Astrocyte (in vitro differentiated cells and primary cell): ENCODE measurements around the gene SIRPD. TPM values are rescaled to one million over a fixed set of nuclear protein-coding genes. Genes with fewer than 3 reads are reported as not detected.

Experiments
- DNase-seq: peaks from one replicate; pipeline ENCODE4 v3.0.0-alpha.2; 2010; ENCODE audit warnings: low read depth
- FAIRE-seq: peaks from 2 replicates; lab custom pipeline; 2011; peaks lifted over from hg19 to GRCh38; lab: Jason Lieb, UNC
- H2AFZ ChIP-seq: 2 replicates; pipeline ENCODE4 v1.6.0; 2012; ENCODE audit warnings: low read depth, low read length, inconsistent platforms
- H3K27ac ChIP-seq: 2 replicates; pipeline ENCODE4 v1.5.1; 2011; ENCODE audit warnings: low read depth, low read length, inconsistent platforms
- H3K27me3 ChIP-seq: 2 replicates; pipeline ENCODE4 v1.6.0; 2011; ENCODE audit warnings: low read length, inconsistent platforms; ENCODE audit not compliant: insufficient read depth
- H3K36me3 ChIP-seq: 2 replicates; pipeline ENCODE4 v1.5.1; 2011; ENCODE audit warnings: low read length, inconsistent platforms; ENCODE audit not compliant: insufficient read depth
- H3K4me1 ChIP-seq: 2 replicates; pipeline ENCODE4 v1.5.1; 2011; ENCODE audit warnings: low read length, inconsistent platforms; ENCODE audit not compliant: insufficient read depth
- H3K4me2 ChIP-seq: 2 replicates; pipeline ENCODE4 v1.6.0; 2012; ENCODE audit warnings: low read length, inconsistent platforms
- H3K4me3 ChIP-seq: 2 replicates; pipeline ENCODE4 v1.5.1; 2011; ENCODE audit warnings: low read depth, mild to moderate bottlenecking, low read length, inconsistent platforms; ENCODE audit not compliant: insufficient read depth
- H3K79me2 ChIP-seq: 2 replicates; pipeline ENCODE4 v1.6.0; 2012; ENCODE audit warnings: mild to moderate bottlenecking, low read length, inconsistent platforms; ENCODE audit not compliant: insufficient read depth
- H3K9ac ChIP-seq: 2 replicates; pipeline ENCODE4 v1.6.0; 2012; ENCODE audit warnings: mild to moderate bottlenecking, low read length, inconsistent platforms
- H3K9me3 ChIP-seq: 2 replicates; pipeline ENCODE4 v1.5.1; 2012; ENCODE audit warnings: low read depth, mild to moderate bottlenecking, low read length, inconsistent platforms; ENCODE audit not compliant: insufficient read depth
- H4K20me1 ChIP-seq: 2 replicates; pipeline ENCODE4 v1.6.0; 2012; ENCODE audit warnings: low read length, inconsistent platforms; ENCODE audit not compliant: insufficient read depth
- H3K27ac Mint-ChIP-seq: one replicate; pipeline ENCODE4 v1.8.0; 2021; ENCODE audit warnings: mild to moderate bottlenecking, mixed read lengths; ENCODE audit not compliant: unreplicated experiment
- H3K27me3 Mint-ChIP-seq: one replicate; pipeline ENCODE4 v1.8.0; 2021; ENCODE audit warnings: low read depth, mixed read lengths; ENCODE audit not compliant: unreplicated experiment
- H3K36me3 Mint-ChIP-seq: one replicate; pipeline ENCODE4 v1.8.0; 2021; ENCODE audit warnings: low read depth, mixed read lengths; ENCODE audit not compliant: unreplicated experiment
- H3K4me1 Mint-ChIP-seq: one replicate; pipeline ENCODE4 v1.8.0; 2021; ENCODE audit warnings: low read depth, mixed read lengths; ENCODE audit not compliant: unreplicated experiment
- H3K4me3 Mint-ChIP-seq: one replicate; pipeline ENCODE4 v1.8.0; 2021; ENCODE audit warnings: mild to moderate bottlenecking, moderate library complexity, mixed read lengths; ENCODE audit not compliant: unreplicated experiment
- H3K9me3 Mint-ChIP-seq: one replicate; pipeline ENCODE4 v1.8.0; 2021; ENCODE audit warnings: mild to moderate bottlenecking, mixed read lengths; ENCODE audit not compliant: unreplicated experiment
- CTCF ChIP-seq: IDR thresholded peaks from 2 replicates; pipeline ENCODE4 v1.5.1; 2011; ENCODE audit warnings: low read depth, mild to moderate bottlenecking, inconsistent platforms, low read length, moderate library complexity; ENCODE audit not compliant: insufficient read depth
- EZH2 ChIP-seq: IDR thresholded peaks from 2 replicates; pipeline ENCODE4 v1.6.1; 2012; ENCODE audit warnings: mild to moderate bottlenecking, low read length, inconsistent platforms; ENCODE audit not compliant: insufficient read depth
- total RNA-seq: library from RNA; stranded (reverse); gene quantifications from 2 replicates; pipeline ENCODE4 v1.2.1, GENCODE V29; 2021

SIRPD gene
- total RNA-seq, 1 donor from 2014 or later, result not detected

- Mint-ChIP-seq H3K9me3 (peaks cover 21% of the 10 kb centered on the region), H3K36me3 (peaks cover 1% of the 10 kb centered on the region), H3K27me3 (peaks cover 26% of the 10 kb centered on the region), H3K27ac (no peak overlapping the region), H3K4me3 (no peak overlapping the region), H3K4me1 (peaks cover 8% of the 10 kb centered on the region)
- H3K4me1 ChIP-seq, result peaks cover 6% of the 10 kb centered on the region
- no peak for FAIRE-seq
- no peak for TF ChIP-seq EZH2
- no peak for TF ChIP-seq CTCF
- DNase-seq, result no peak
- H2AFZ ChIP-seq, result no peak overlapping the region
- H3K36me3 ChIP-seq, result no peaks in the 10 kb centered on the region
- no peaks in the 10 kb centered on the region for H3K79me2 ChIP-seq
- no peak overlapping the region for H3K27ac ChIP-seq
- H3K27me3 ChIP-seq, result no peaks in the 10 kb centered on the region
- H4K20me1 ChIP-seq, result no peaks in the 10 kb centered on the region
- H3K9ac ChIP-seq, result no peak overlapping the region
- H3K4me2 ChIP-seq, result no peak overlapping the region
- no peak overlapping the region for H3K4me3 ChIP-seq
- H3K9me3 ChIP-seq, result no peaks in the 10 kb centered on the region
Measured at GRCh38 chr20:1562622-1563021, 5.1 kb upstream of the SIRPD start.

GRCh38 chr20:1561350-1561749 is 3.8 kb upstream of the SIRPD start:
- peaks cover 1% of the 10 kb centered on the region for H3K4me1 ChIP-seq
- no peak overlapping the region for H3K9ac ChIP-seq
- no peaks in the 10 kb centered on the region for H4K20me1 ChIP-seq
- TF ChIP-seq EZH2, result no peak
- TF ChIP-seq CTCF, result no peak
- H3K27ac ChIP-seq, result no peak overlapping the region
- H3K27me3 Mint-ChIP-seq, result peaks cover 26% of the 10 kb centered on the region
- H2AFZ ChIP-seq, result no peak overlapping the region
- peaks cover 21% of the 10 kb centered on the region for H3K9me3 Mint-ChIP-seq
- DNase-seq (no peak), FAIRE-seq (no peak)
- H3K79me2 ChIP-seq, result no peaks in the 10 kb centered on the region
- no peak overlapping the region for H3K4me2 ChIP-seq
- no peaks in the 10 kb centered on the region for H3K27me3 ChIP-seq
- no peak overlapping the region for H3K4me3 ChIP-seq
- no peak overlapping the region for H3K4me3 Mint-ChIP-seq
- H3K4me1 Mint-ChIP-seq, result no peaks in the 10 kb centered on the region
- H3K9me3 ChIP-seq, result no peaks in the 10 kb centered on the region
- peaks cover 1% of the 10 kb centered on the region for H3K36me3 Mint-ChIP-seq
- H3K27ac Mint-ChIP-seq, result no peak overlapping the region
- no peaks in the 10 kb centered on the region for H3K36me3 ChIP-seq

DNA sequence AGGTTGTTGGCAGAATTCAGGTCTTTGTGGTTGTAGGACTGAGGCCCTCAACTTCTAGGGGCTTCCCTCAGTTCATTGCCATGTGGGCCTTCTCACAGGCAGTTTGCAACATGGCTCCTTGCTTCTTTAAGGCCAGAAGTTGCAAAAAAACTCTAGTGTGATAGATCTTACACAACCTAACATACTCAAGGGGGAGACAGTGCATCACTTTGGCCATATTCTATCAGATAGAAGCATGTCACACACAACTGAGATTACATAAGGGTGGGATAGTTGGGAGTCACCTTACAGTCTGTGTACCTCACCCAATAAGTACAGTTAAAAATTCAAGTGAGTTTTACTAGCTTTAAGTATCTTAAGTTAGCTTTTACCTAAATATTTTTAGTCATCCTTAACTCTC is 1.6 kb downstream of the SIRPD start:
- H2AFZ ChIP-seq, result no peak overlapping the region
- H3K79me2 ChIP-seq, result no peaks in the 10 kb centered on the region
- no peaks in the 10 kb centered on the region for H3K9me3 ChIP-seq
- TF ChIP-seq CTCF (no peak), EZH2 (no peak)
- no peak overlapping the region for H3K4me3 ChIP-seq
- H3K27me3 ChIP-seq, result no peaks in the 10 kb centered on the region
- H3K4me1 ChIP-seq, result no peaks in the 10 kb centered on the region
- H3K36me3 ChIP-seq, result no peaks in the 10 kb centered on the region
- no peak for FAIRE-seq
- Mint-ChIP-seq H3K9me3 (peaks cover 3% of the 10 kb centered on the region), H3K27me3 (peaks cover 10% of the 10 kb centered on the region), H3K4me1 (no peaks in the 10 kb centered on the region), H3K4me3 (no peak overlapping the region), H3K36me3 (peaks cover 1% of the 10 kb centered on the region), H3K27ac (no peak overlapping the region)
- no peak overlapping the region for H3K4me2 ChIP-seq
- H4K20me1 ChIP-seq, result no peaks in the 10 kb centered on the region
- H3K27ac ChIP-seq, result no peak overlapping the region
- no peak overlapping the region for H3K9ac ChIP-seq
- no peak for DNase-seq
